ENCODE results near the gene INHBB.
"Not testable (repeated sequence)": the region's sequence is repeated elsewhere in the genome, so short reads cannot be mapped to it uniquely, and the experiment has no call there.

The INHBB gene

GRCh38 chr2:120383631-120384340 is 37.9 kb downstream of the INHBB start:
- DNase-seq = no peak

DNA sequence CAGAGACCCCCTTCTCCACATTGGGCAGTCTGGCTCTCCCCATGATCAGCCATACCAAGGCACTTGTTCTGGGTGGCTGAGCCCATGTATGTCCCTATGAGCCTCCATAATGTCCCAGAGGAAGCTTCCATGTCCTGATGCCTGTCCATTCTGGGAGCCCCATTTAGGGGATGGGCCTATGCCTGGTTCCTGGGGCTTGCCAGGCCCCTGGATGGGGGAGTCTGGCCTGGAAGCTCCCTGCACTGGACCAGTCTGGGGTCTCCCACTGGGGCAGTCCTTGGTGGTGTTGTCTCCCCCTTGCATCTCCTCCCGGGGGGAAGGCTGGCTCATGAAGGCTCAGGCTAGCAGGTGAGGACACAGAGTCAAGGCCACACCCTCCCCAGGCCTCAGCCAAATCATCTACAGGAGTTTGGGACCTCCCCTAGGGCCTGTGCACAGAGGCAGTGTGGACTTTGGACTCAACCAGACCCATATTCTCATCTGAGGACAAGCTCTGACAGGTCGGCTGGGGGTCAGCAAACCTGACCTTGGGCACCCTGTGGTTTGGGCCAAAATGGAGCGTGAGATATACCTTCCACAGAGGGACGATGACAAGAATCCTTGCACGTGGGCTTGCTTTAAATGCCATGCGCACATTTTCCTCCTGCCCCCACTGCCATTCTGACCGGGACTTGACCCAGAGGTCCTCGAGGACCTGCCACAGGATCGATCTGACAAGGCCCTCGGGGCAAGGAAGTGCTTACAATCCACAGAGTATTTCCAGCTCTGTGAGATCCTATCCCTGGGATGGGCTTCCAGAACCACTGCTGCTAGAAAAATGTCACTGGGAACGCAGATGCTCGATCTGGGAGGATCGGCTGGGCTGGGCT is 38.8 kb downstream of the INHBB start:
- no peak for DNase-seq

DNA sequence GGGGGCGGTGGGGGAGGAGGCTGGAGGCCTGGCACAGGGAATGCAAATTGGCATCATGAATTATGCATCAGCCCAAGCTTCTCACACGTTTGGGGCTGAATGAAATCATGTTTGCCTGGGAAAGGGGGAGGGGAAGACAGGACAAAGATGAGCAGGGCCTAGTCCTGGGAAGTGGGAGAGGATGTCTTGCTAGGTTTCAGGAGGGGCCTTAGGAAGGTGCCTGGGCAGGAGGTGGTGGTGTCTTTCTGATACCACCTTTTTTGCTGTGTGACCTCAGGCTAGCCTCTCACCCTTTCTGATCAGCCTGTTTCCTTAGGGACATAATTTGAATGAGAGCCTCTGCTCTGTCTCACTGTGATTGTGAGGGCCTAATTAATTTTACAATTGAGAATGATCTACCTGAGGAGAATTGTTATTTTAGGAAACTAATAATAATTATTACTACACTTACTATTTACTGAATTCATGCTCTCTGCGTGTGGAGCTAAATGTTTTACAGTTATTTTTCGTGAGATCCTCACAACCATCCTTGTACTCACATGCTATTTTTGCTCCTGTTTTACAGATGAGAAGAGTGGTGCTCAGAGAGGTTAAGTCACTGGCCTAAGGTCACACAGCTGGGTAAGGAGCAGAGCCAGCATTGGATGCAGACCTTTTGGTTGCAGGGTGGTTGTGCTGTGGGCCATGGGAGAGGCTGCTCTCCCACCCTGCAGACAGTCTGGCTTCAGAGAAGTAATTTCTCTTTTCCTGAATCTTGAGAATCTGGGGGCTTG is 39.6 kb downstream of the INHBB start:
- no peak for DNase-seq

GRCh38 chr2:120388222-120389035 is 42.5 kb downstream of the INHBB start:
- no peak for DNase-seq

DNA sequence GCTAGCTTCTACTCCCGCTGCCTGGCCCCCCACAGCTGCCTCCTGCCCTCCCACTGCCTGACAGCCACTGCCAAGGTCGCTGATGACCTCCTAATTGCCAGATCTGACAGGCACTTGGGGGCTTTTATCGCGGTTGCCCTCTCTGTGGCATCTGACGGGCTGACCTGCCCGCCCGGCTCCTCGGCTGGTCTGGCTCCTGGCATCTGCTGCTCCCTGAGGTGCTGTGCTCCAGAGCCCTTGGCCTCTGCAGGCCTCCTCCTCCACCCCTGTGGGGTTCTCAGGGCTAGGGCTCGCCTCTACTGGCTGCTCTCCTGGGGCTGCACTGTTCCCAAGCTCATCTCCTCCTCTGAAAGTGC is 43.1 kb downstream of the INHBB start:
- no peak for DNase-seq

GRCh38 chr2:120390381-120391055 is 44.6 kb downstream of the INHBB start:
- no peak for DNase-seq

DNA sequence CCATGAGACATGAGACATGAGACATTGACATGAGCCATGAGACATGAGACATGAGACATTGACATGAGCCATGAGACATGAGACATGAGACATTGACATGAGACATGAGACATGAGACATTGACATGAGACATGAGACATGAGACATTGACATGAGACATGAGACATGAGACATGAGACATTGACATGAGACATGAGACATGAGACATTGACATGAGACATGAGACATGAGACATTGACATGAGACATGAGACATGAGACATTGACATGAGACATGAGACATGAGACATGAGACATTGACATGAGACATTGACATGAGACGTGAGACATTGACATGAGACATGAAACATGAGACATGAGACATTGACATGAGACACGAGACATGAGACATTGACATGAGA is 45.4 kb downstream of the INHBB start:
- not testable (repeated sequence) for DNase-seq

- no peak for DNase-seq
Measured at GRCh38 chr2:120391911-120392665, 46.2 kb downstream of the INHBB start.

DNA sequence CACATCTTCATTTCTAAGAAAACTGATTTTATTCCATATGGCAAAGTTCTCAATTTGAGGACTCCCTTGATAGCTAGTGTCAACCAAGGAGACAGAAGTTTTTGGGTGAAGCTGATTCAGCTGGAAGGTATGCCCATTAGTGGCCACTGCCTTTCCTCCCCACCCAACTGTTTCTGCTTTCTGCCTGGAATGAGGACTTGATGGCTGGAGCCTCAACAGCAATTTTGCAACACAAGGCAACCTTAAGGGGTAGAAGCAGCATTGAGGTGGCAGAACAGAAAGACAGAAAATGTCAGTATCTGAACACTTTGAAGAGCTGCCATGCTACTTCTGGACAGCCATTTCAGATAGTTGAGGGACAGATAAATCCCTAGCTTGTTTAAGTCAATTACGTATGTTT is 47.0 kb downstream of the INHBB start:
- no peak for DNase-seq

- DNase-seq = no peak
Measured at GRCh38 chr2:120393456-120393855, 47.5 kb downstream of the INHBB start.

GRCh38 chr2:120394764-120395163 is 48.8 kb downstream of the INHBB start:
- DNase-seq = no peak

GRCh38 chr2:120395221-120396012 is 49.5 kb downstream of the INHBB start:
- DNase-seq = no peak

- no peak for DNase-seq
Measured at GRCh38 chr2:120396013-120396860, 50.3 kb downstream of the INHBB start.

DNA sequence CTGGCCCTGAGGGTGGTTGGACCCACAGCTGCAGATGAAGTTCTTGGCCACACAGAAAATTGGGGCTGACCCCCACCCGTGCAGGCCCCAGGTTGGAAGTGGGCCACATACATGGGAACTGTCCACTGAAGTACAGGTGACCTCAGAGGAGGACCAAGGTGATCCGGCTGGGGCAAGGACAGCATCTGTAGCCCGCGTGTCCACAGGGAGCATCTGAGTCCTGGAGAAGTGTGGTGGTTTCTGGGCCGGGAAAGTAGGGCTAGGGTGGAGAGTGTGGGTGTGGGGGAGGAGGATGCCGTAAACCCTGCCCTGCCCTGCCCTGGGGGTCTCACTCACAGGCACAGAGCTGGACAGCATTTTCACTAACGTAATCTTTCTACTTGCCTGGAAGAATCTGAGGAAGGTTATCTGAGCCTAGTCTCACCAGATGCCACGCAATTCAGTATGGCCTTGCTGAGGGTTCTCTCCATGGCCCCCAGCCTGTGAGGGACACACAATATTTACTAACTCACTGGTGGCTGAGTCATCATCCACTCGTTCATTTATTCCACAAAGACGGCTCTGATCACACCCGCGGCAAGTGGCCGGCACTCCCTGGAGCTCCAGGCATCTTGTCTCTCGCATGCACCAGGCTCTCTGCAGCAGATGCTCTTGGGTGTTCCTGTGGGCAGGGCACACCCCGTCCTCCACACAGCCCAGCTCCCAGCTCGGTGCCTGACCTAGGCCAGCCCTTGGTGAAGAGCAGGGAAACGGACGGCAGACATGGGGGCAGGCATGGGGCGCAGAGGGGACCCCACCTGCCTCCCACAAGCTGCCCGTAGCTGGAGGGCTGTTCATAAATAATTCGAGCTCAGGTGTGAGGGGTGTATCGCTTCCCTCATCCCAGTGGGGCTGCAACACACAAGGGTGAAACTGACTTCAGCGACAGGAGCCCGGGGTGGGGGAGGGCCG is 51.2 kb downstream of the INHBB start:
- no peak for DNase-seq

DNA sequence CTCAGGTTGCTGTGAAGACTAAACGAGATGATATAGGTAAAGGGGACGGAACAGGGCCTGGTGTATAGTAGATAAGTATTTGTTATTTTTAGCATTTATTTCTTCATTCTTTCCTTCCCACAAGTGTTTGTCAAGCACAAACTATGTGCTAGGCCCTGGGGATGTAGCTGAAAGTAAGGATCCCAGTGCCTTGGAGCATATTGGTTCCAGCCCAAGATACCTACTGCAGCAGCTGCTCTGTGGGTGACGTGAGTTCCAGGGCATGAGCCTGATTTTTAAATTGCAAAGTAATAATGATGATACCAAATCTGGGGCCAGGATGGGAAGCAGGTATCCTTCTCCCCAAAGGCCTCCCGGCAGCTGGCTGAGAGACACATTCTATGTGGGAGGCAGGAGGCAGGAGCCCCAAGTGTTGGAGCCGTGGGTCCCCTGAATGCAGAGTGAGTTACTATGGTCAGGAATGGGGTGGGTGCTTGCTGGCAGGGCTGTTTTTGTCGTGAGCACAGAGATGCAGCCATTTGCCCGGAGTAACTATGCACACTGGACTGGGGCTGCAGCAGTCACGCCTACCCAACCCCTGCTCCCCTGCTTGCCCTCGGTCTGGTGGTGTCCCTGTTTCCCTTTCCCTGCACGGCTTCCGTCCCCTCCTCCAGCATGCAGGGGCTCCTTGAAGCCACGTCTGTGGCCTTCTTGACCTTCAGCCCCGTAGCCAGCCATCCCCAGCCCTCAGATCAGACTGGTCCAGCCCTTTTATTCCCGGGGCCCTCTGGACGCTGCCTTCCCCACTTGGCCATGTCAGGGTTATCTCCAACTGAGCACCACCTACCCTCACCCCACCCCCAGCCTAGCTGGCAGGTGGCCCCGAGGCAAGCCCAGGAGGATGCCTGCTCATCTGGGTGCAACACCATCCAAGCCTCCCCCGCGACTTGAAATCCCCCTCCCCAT is 52.4 kb downstream of the INHBB start:
- no peak for DNase-seq

DNA sequence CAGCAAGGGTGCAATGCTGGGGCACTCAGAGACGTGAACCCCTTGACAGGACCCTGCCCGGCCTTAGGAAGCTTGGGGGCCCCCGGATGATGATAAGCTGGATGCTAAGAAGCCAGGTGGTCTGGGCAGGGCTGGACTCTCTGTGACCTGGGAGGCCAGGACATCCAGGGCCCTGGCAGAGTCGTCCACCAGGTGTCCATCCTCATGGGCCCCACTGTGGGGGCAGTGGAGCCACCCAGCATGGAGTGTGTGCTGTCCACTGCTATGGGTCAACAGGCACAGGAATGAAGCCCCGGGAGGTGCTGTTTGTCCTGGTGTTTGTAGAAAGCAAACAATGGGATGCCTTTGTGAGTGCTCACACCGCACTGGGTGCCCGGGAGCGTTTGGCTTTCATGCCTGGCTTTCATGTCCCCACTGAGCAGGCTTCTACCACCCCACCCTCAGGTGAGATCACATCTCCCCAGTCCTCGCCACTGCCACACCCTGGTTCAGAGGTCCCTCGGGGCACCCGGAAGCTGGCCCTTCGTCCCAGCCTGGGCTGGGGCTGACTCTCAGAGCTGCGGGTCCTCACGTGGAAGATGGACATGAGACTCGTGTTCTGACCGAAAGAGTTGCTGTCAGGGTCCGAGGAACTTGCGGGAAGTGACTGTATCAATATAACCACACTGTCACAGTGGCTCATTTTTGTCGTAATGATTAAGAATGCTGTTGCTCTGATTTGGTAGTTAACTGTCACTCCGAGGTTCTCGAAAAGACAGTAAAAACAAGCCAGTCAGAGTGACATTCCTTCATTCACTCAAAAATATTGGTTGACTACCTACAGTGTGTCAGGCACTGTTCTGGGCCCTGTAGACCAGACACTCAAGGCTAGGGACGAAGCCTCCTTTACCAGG is 53.3 kb downstream of the INHBB start:
- no peak for DNase-seq

Measured in activated CD4-positive, alpha-beta T cell treated with anti-CD3 and anti-CD28 coated beads for 48 hours (primary cell).